Activated gamma-delta T cell treated with anti-CD3 and anti-CD28 coated beads, Interleukin-2, amount 50 U/mL, for 16 hours (primary cell): ENCODE data around the gene HECW1.
"Not testable (repeated sequence)": the region's sequence is repeated elsewhere in the genome, so short reads cannot be mapped to it uniquely, and the experiment has no call there.

ENCODE experiments used
- DNase-seq: peaks from one replicate; pipeline ENCODE4 v3.0.0-alpha.2; 2020; ENCODE audit warnings: low read depth

The HECW1 gene

DNA sequence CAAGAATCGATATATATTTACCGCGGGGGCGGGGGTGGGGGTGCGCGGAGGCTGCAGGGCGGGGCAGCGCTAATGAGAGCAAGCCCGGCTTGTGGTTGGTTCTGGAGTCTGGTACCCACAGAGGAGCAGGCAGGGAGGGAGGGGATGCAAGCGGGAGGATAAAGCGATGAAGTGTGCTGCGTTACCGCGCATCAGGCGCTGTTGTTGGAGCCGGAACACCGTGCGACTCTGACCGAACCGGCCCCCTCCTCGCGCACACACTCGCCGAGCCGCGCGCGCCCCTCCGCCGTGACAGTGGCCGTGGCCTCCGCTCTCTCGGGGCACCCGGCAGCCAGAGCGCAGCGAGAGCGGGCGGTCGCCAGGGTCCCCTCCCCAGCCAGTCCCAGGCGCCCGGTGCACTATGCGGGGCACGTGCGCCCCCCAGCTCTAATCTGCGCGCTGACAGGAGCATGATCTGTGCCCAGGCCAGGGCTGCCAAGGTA is at the start of gene HECW1:
HECW1 (plus strand) TSS at position 189 of the 482 bp plus-strand sequence. CDS start 131,259 bp downstream, outside the sequence.
- DNase-seq: no peak

DNA sequence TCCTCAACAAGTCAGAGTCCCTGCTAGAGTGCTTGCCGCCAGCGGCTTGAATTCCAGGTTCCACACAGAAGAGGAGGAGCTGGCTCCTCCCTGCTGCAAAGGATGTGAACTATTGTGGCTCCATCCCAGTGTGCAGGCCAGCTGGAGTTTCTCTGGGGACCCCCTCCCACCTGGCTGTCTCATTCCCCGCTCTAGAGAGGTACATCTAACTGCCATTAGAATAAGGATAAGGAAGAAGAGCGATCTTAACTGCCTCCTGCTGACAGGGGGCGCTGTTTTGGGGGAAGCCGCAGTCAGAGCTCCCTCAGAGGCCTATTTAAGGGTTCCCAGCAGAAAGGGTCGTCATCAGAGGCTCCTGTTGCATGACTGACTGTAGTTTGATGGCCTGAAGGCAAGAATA is 40.8 kb upstream of the HECW1 start:
- no peak for DNase-seq

DNA sequence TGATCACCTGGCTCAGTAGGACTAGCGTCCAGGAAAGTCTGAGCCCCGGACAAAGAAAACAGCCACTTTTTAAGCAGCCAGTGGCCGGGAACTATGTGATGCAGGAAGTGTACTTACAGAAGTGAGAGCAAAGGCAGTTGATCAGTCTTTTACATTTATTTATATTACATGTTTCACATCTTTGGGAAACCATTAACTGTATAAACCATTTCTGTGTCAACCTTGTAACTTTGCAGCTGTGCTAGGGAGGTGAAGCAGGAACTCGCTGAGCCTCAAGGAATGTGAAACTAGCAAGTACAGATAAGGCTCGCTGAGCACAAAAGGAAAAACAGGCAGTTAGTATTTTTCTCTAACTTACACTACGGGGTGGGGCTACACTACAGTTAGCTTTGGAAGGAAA is 39.9 kb upstream of the HECW1 start:
- DNase-seq: no peak

DNA sequence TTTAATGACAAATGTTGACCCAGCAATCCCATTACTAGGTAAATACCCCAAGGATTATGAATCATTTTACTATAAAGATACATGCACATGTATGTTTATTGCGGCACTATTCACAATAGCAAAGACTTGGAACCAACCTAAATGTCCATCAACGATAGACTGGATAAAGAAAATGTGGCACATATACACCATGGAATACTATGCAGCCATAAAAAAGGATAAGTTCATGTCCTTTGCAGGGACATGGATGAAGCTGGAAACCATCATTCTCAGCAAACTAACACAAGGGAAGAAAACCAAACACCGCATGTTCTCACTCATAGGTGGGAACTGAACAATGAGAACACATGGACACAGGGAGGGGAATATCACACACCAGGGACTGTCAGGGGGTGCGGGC is 38.6 kb upstream of the HECW1 start:
- DNase-seq: not testable (repeated sequence)

DNA sequence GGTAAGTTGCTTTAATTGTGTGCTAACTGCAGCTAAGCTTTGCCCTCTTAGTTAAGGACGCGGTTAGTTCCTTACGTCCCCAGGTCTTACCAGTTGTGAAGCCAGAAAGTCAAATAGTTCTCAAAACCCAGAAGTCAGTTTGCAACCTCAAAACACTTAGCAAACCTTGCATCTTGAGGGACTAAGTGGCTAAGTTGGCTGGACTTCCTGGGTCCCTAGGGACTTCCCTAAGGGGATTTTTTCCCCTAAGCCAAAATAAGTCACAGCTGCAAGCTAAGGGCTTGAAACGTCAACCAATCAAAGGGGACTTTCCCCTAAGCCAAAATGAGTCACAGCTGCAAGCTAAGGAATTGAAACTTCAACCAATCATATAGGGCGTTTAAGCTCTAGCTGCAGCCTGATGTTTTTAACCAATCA is 36.2 kb upstream of the HECW1 start:
- no peak for DNase-seq

DNA sequence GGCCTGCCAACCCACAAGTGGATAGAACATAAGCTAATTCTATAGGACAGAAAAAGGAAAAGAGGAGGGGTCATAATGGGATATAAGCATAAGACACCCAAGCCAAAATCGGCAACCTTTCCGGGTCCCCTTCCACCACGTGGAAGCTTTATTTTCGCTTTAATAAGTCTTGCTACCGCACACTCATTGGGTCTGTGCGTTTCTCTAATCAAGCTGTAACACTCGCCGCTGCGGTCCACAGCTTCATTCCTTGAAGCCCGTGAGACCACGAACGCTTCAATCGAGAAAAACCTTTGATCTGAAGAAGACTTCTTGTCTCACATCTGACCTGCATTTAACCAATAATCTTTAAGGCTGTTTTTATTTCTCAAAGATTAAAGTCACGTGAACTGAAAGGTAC is 35.8 kb upstream of the HECW1 start:
- no peak for DNase-seq

DNA sequence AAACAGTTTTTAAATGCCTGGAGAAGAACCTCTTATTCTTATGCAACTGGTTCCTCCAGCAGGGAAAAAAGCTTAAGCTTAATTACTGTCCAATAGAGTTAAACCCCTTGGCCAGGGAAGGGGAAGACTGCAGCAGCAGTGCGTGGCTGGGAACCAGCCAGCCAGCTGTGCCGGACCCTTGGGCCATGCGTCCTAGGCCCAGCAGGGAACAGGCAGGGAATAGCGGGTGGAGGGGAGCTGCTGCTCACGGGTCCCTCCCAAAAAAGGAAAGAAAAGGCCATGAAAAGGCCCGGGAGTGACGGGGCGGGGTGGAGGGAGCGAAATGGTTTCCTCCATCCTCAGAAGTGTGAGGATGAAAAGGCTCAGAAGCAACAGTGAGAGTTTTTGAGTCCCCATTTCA is 35.2 kb upstream of the HECW1 start:
- DNase-seq: no peak

DNA sequence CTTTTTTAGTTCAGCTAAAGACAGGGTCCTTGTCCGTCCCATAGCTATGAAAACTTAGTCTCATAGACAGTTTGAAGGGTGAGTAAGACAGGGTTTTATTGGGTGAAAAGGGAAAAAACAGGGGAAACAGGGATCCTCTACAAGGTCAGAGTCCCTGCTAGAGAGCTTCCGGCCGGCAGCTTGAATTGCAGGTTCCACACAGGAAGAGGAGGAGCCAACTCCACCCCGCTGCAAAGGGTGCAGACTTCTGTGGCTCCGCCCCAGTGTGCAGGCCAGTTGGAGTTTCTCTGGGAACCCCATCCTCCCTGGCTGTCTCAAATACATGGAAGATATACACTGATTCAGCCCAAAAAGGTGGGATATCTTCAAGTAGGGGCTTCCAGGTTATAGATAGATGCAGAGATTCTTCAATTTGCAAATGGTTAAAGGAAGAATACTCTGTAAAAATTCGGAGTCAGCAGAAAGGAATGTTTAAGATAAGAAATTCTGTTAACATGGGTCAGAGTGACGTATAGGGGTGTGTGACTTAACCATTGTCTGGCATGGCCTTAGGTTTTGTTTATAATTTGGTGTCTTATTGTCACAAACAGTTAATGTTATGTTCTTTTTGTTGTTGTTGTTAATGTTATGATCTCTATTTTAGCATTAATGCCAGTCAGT is 34.6 kb upstream of the HECW1 start:
- DNase-seq: no peak

DNA sequence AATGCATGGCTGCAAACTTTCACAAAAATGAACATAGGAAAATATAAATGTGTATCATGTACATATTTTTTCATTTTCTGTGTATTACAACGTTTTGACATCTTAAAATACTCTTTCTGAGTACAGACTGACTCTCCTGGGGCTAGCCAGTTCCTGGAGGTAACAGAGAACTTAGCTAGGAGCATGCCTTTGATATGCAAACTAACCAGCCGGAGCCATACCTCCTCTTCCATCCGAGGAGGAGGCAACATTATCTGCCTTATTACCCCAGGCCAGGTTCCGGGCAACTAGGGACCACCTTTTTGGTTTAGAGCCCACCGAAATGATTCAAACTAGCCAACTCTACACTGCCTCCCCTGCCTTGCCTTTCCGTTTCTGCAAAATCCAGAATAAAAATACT is 33.7 kb upstream of the HECW1 start:
- DNase-seq: no peak

DNA sequence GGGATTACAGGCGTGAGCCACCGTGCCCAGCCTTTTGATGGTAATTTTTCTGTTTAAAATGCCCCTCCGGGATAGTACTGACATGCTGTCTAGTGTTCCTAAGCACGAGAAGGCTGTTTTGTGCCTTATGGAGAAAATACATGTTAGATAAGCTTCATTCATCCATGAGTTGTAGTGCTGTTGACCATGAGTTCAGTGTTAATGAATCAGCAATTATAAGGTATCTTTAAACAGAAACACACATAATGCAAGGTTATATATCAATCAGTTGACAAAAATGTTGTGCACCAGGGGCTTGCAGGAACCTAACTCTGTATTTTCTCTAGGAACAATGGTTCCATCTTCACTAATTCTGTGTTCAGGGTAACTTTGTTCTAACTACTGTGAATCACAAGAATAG is 30.8 kb upstream of the HECW1 start:
- DNase-seq: no peak

DNA sequence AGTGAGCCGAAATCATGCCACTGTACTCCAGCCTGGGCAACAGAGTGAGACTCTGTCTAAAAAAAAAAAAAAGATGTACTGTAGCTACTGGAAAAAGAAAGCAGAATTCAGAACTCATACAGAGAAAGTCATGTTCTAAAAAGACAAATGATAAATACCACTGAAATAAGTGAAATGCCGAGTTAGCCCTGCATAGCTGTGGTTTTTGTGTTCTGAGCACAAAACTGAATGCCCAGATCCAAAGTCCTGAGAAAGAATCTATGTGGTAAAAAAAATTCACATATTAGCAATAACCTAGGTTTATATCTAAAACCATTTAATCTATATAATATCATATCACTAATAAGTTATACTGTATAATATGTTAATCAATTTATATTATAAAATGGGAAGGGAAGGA is 29.3 kb upstream of the HECW1 start:
- no peak for DNase-seq

DNA sequence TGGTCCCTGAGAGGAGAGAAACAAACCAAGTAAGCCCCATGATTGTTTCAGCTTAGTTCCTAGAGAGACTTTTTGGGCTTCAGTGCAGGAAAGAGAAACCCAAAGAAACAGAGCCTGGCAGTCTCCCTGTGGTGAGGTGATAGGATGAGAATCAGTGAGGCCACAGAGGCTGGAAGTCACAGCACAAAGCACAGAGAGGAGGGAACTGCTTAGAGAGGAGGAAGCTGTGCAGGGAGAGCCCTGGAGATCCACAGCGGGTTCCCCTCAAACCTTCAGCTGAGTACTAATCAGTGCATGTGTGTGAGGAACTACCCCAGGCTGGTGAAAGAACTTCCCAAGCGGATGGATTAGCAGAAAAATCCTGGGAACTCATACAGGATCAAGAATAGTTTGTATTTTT is 27.4 kb upstream of the HECW1 start:
- no peak for DNase-seq

DNA sequence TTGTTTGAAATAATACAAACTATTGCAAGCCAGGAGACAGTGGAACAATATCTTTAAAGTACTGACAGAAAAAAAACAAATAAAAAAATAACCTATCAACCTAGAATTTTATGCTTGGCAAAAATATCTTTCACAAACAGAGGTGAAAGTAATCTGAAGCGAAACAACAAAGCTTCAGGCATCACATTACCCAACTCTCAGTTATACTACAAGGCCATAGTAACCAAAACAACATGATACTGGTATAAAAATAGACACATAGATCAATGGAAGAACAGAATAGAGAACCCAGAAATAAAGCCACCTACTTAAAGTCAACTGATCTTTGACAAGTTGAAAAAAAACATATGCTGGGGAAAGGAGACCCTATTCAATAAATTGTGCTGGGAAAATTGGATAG is 26.5 kb upstream of the HECW1 start:
- DNase-seq: no peak

DNA sequence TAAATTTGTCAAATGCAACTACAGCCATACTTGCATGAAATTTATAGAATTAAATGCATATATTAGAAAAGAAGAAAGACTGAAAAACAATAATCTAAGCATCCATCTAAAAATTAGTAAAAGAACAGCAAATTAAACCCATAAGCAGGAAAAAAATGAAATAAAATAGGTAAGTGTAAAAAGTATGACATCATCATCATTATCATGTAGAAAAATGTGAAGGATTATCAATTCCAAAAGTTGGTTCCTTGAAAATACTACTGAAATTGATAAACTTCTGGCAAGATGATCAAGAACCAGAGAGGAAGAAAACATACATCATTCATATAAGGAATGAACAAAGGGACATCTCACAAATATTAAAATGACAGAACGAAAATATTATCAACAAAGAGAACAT is 19.6 kb upstream of the HECW1 start:
- no peak for DNase-seq

DNA sequence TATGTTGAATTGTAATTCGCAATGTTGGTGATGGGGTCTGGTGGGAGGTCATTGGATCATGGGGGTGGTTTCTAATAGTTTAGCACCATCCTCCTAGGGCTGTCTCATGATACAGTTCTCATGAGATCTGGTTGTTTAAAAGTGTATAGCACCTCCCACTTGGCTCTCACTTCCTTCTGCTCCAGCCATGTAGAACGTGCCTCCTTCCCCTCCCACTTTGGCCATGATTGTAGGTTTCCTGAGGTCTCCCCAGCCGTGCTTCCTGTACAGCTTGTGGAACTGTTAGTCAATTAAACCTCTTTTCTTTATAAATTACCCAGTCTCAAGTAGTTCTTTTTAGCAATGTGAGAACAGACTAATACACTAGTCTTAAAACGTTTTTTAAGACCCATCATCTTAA is 15.6 kb upstream of the HECW1 start:
- DNase-seq: no peak

DNA sequence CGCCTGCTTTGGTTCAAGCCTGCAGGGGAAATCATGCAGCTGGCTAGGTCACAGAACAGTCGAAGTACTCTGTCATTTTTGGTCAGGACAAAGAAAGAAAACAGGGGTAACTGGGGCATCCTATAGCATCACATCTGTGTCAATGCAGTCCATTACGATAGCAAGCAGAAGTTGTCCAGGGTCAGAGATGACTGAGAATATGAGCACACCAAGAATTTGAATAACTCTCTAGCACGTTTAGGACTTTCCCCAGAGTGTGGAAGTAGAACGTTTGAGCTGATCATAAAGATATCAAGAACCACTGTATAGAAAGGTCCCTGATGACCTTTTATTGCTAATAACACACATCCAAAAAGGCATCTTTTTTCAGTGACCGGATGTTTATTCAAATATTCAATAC is 12.7 kb upstream of the HECW1 start:
- no peak for DNase-seq

DNA sequence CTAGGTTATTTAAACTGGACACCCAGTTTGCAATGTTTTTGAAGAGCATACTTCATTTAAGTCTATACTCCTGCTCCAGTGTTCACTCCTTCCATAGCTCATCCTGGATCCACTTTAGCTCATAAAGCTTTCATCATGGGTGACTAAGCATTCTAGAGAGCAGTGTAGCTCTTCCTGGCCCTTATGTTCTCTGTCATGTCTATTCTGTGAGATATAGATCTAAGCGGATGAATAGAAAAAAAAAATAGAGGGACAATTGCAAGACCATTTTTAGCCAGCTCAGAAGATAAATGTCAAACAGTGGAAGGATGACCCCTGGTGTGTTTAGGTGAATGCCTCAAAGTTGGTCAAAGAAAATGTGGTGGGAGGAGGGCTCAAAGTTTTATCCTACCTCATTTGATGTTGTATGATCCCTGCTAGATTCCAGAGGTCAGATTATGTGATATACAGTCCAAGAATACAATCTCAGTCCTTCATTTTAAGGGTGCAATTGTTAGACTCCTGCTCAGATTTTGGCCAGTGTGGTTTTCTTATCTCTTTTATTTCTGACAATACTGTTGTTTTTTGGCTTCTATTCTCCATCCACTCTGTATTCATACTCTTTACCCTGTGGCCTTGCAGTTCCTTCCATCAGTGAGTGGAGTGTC is 7.5 kb upstream of the HECW1 start:
- DNase-seq: no peak

DNA sequence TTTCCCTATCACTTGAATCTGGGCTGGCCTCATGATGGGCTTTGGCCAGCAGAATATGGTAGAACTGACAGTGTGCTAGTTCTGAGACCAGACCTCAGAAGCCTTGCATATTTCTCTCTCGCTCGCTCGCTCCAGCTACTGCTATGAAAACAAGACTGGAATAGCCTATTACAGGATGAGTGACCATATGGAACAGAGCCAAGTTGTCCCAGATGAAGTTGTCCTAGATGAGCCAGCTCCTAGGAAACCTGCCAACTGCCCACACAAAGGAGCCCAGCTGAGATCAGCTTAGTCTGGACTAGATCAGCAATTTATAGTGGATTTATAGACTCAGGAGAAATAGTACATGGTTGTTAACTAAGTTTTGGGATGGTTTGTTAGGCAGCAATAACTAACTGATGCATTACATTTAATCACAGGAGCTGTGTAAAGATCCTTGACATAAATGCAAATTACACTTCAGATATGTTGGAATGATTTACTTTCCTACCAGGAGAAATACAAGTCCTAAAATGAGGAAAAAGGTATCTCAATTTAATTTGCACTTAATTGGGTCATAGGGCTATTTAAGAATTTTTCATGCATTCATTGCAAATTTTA is 6.8 kb upstream of the HECW1 start:
- no peak for DNase-seq

DNA sequence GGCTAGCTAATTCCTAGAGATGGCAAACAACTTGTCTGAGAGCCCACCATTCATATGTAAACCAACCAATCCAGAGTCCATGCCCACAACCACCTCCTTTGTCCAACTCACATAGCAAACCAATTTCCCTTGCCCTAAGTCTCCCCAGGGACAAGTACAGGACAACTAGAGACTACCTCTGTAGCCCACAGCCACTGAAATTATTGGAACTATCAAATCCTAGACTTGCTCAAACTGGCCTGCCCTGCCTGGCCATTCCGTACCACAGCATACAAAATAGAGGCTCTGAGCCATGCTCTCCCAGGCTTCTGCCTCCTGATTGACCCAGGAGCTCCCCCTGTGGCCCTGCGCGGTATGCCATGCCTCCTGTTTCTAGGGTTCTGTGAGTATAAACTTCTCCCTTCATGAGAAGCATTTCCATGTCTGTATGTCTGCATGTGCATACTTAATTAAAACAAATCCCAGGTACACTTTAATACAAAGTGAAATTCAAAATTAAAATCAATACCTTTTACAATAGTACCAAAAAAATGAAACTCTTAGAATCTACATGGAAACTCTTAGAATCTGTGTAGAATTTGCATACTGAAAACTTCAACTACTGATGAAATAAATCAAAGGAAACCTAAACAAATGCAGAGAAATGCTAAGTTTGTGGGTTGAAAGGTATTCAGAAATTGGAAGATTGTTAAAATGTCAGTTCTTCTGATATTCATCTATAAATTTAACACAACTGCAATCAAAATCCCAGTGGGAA is 4.0 kb upstream of the HECW1 start:
- no peak for DNase-seq

DNA sequence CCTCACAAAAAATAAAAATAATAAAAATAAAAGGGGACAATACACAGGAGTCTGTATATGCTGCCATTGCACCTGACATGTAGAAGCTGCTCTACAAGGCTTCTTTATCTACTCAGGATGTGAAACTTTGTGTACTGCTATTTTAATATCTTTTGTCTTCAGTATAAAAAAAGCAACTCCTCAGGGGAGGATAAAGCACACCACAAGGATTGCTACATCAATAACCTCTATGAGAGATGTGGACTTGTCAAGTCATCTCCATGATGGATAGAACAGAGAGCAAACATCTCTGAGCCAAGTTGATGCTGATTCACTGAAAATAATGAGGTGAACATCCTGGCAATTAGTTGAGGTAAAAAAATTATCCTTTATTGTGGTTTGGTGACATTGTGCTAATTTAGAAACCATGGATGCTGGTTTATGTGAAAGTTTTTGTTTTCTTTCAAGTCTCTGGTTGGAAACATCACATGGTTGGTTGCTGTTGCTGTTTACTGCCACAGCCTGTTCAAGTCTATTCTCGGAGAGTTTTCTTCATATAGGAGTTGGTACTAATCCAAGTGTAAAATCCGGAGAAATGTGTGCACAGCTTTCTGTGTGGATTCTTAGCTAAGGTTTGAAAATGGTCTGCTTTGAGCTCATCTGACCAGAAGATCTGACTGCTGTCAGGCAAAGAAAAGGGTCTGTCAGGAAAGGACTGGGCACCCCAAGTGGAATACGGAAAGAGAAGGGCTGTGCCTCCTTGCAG is 1.5 kb upstream of the HECW1 start:
- no peak for DNase-seq

DNA sequence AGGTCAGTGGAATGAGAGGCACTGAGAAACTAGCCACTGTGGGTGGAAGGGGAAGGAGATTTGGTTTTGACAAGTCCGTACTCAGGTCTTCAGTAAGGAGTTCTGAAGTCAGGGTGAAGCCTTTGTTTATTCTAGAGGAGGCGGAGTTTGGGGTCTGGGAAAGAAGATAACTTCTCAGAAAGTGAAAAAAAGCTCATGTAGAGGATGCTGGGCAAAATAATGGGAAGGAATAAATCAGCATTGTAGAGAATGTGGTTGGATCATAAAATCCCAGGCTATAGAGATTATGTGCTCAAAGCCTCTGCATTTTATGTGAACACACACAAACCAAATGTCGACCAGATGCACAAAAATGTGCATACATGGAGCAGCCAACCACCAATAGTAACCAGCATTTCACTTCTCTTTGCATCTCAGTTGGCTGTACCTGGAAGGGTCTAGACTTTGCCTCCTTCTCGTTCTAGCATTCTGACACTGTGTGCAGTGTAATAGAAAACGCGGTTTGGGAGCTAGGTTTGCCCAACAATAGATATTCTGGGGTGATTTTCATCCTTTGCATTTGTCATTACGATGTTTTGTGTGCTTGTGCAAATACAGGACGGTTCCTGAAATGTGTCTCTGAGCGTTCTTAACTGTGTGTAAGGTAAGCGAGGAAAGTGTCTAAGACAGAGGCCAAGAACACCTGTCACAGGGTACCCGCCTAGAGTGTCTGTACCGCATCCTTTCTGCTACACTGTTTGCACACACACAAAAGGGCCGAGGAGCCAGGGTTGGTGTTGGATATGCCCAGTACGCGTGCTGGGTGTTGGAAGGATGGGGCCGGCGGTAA is 603 bp upstream of the HECW1 start:
- DNase-seq: no peak
